ENCODE measurements around the gene GRIK1. TPM values are rescaled to one million over a fixed set of nuclear protein-coding genes. Genes with fewer than 3 reads are reported as not detected.

The GRIK1 gene
- total RNA-seq, 1 donor from 2014 or later, result not detected

GRCh38 chr21:29870814-29871213 lies 69.0 kb downstream of the GRIK1 start:
- Mint-ChIP-seq H3K27ac (ENCODE audit: unreplicated experiment) (no peak overlapping the region), H3K4me3 (ENCODE audit: unreplicated experiment) (no peak overlapping the region), H3K36me3 (ENCODE audit: low read depth, unreplicated experiment) (no peaks in the 10 kb centered on the region), H3K27me3 (ENCODE audit: unreplicated experiment) (no peaks in the 10 kb centered on the region), H3K4me1 (ENCODE audit: unreplicated experiment) (no peaks in the 10 kb centered on the region), H3K9me3 (ENCODE audit: unreplicated experiment) (no peaks in the 10 kb centered on the region)
- TF ChIP-seq CTCF (IDR thresholded peaks at IDR 0.05; ENCODE audit: unreplicated experiment), result no peak
- DNase-seq (ENCODE audit: low spot score), result no peak

GRCh38 chr21:29867796-29868195 lies 72.0 kb downstream of the GRIK1 start:
- no peak for TF ChIP-seq CTCF (IDR thresholded peaks at IDR 0.05; ENCODE audit: unreplicated experiment)
- Mint-ChIP-seq H3K36me3 (ENCODE audit: low read depth, unreplicated experiment) (no peaks in the 10 kb centered on the region), H3K4me3 (ENCODE audit: unreplicated experiment) (no peak overlapping the region), H3K9me3 (ENCODE audit: unreplicated experiment) (no peaks in the 10 kb centered on the region), H3K27me3 (ENCODE audit: unreplicated experiment) (no peaks in the 10 kb centered on the region), H3K27ac (ENCODE audit: unreplicated experiment) (no peak overlapping the region), H3K4me1 (ENCODE audit: unreplicated experiment) (no peaks in the 10 kb centered on the region)
- DNase-seq (ENCODE audit: low spot score), result no peak

GRCh38 chr21:29860346-29860745 lies 79.5 kb downstream of the GRIK1 start:
- Mint-ChIP-seq H3K9me3 (ENCODE audit: unreplicated experiment) (no peaks in the 10 kb centered on the region), H3K36me3 (ENCODE audit: low read depth, unreplicated experiment) (no peaks in the 10 kb centered on the region), H3K27ac (ENCODE audit: unreplicated experiment) (no peak overlapping the region), H3K4me1 (ENCODE audit: unreplicated experiment) (no peaks in the 10 kb centered on the region), H3K4me3 (ENCODE audit: unreplicated experiment) (no peak overlapping the region), H3K27me3 (ENCODE audit: unreplicated experiment) (no peaks in the 10 kb centered on the region)
- TF ChIP-seq CTCF (IDR thresholded peaks at IDR 0.05; ENCODE audit: unreplicated experiment), result no peak
- no peak for DNase-seq (ENCODE audit: low spot score)

- no peak overlapping the region for H3K27ac Mint-ChIP-seq (ENCODE audit: unreplicated experiment)
- H3K36me3 Mint-ChIP-seq (ENCODE audit: low read depth, unreplicated experiment), result no peaks in the 10 kb centered on the region
- H3K4me1 Mint-ChIP-seq (ENCODE audit: unreplicated experiment), result peaks cover 3% of the 10 kb centered on the region
- no peak overlapping the region for H3K4me3 Mint-ChIP-seq (ENCODE audit: unreplicated experiment)
- no peaks in the 10 kb centered on the region for H3K9me3 Mint-ChIP-seq (ENCODE audit: unreplicated experiment)
- no peak for TF ChIP-seq CTCF (IDR thresholded peaks at IDR 0.05; ENCODE audit: unreplicated experiment)
- no peak for DNase-seq (ENCODE audit: low spot score)
- H3K27me3 Mint-ChIP-seq (ENCODE audit: unreplicated experiment), result no peaks in the 10 kb centered on the region
These were observed 82.6 kb downstream of the GRIK1 start for GRCh38 chr21:29857150-29857549.

GRCh38 chr21:29854795-29855194 lies 85.0 kb downstream of the GRIK1 start:
- H3K36me3 Mint-ChIP-seq (ENCODE audit: low read depth, unreplicated experiment), result no peaks in the 10 kb centered on the region
- no peak for TF ChIP-seq CTCF (IDR thresholded peaks at IDR 0.05; ENCODE audit: unreplicated experiment)
- H3K4me1 Mint-ChIP-seq (ENCODE audit: unreplicated experiment), result peaks cover 8% of the 10 kb centered on the region
- no peaks in the 10 kb centered on the region for H3K27me3 Mint-ChIP-seq (ENCODE audit: unreplicated experiment)
- H3K27ac Mint-ChIP-seq (ENCODE audit: unreplicated experiment), result no peak overlapping the region
- no peaks in the 10 kb centered on the region for H3K9me3 Mint-ChIP-seq (ENCODE audit: unreplicated experiment)
- DNase-seq (ENCODE audit: low spot score), result no peak
- no peak overlapping the region for H3K4me3 Mint-ChIP-seq (ENCODE audit: unreplicated experiment)
